GM19468 (cell line): ENCODE results near the gene DLG3.
"Not testable (repeated sequence)": the region's sequence is repeated elsewhere in the genome, so short reads cannot be mapped to it uniquely, and the experiment has no call there.

Experiments used
- ATAC-seq: cut with Tn5 transposase; IDR thresholded peaks from one replicate; pipeline ENCODE4 v1.9.1; 2021; ENCODE audit warnings: mild to moderate bottlenecking, moderate library complexity, moderate number of reproducible peaks; ENCODE audit not compliant: unreplicated experiment; ENCODE audit errors: extremely low read depth

The DLG3 gene

GRCh38 chrX:70505451-70505841, 60.8 kb downstream of the DLG3 start:
- no peak for ATAC-seq

- ATAC-seq: no peak
Observed at GRCh38 chrX:70508296-70508911, 63.8 kb downstream of the DLG3 start.

GRCh38 chrX:70509078-70509477, 64.4 kb downstream of the DLG3 start:
- ATAC-seq: no peak

- ATAC-seq: not testable (repeated sequence)
Observed at GRCh38 chrX:70515270-70515669, 70.6 kb downstream of the DLG3 start.

GRCh38 chrX:70515692-70516091, 71.1 kb downstream of the DLG3 start:
- not testable (repeated sequence) for ATAC-seq

GRCh38 chrX:70525733-70526132, 81.1 kb downstream of the DLG3 start:
- ATAC-seq: no peak

- no peak for ATAC-seq
Observed at GRCh38 chrX:70527053-70527452, 82.4 kb downstream of the DLG3 start.

- no peak for ATAC-seq
Observed at GRCh38 chrX:70527610-70528345, 83.1 kb downstream of the DLG3 start.

- no peak for ATAC-seq
Observed at GRCh38 chrX:70535198-70535597, 90.6 kb downstream of the DLG3 start.

GRCh38 chrX:70549429-70549828, 104.8 kb downstream of the DLG3 start:
- ATAC-seq: no peak

- no peak for ATAC-seq
Observed at GRCh38 chrX:70552130-70552704, 107.6 kb downstream of the DLG3 start.

GRCh38 chrX:70553516-70553915, 108.9 kb downstream of the DLG3 start:
- ATAC-seq: no peak

- ATAC-seq: no peak
Observed at GRCh38 chrX:70554081-70554480, 109.4 kb downstream of the DLG3 start.

- ATAC-seq: no peak
Observed at GRCh38 chrX:70554523-70554922, 109.9 kb downstream of the DLG3 start.

- ATAC-seq: no peak
Observed at GRCh38 chrX:70554948-70555347, 110.3 kb downstream of the DLG3 start.
